ENCODE results near the gene OAT.

DNA sequence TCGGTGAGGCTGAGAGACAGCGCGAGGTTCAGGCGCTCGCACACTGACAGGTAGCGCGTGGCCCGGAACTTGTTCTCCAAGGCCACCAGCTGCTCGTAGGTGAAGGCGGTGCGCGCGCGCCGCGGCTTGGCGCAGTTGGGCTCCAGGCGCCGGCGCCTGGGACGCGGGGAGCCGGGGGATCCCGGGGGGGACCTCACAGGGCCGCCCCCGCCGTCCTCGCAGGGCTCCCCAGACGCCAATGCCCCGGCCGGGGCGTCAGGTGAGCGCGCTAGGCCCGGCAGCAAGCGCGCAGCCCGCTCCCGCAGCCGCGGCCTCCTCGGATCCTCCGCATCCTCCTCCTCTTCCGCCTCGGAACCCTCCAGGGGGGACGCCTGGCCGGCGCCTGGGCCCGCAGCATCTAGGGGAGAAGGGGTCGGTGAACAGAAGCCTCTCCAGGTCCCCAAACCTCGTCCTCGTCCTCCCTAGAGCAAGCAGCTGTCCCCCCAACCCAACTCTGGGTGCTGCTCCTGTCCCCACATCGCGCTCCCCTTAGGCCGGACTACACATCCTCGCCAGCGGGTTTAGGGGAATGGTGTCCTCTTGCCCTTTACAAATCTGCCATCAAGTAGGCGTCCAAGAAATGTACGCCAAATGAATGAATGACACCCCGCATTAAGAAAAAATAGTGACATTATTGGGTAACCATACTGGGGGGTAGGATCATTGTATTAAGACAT is 29.2 kb upstream of the OAT start:
- TF ChIP-seq, protein P1, sequence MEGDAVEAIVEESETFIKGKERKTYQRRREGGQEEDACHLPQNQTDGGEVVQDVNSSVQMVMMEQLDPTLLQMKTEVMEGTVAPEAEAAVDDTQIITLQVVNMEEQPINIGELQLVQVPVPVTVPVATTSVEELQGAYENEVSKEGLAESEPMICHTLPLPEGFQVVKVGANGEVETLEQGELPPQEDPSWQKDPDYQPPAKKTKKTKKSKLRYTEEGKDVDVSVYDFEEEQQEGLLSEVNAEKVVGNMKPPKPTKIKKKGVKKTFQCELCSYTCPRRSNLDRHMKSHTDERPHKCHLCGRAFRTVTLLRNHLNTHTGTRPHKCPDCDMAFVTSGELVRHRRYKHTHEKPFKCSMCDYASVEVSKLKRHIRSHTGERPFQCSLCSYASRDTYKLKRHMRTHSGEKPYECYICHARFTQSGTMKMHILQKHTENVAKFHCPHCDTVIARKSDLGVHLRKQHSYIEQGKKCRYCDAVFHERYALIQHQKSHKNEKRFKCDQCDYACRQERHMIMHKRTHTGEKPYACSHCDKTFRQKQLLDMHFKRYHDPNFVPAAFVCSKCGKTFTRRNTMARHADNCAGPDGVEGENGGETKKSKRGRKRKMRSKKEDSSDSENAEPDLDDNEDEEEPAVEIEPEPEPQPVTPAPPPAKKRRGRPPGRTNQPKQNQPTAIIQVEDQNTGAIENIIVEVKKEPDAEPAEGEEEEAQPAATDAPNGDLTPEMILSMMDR (IDR thresholded peaks at IDR 0.05; ENCODE audit: insufficient read depth, low read length): no peak
- TF ChIP-seq POLR2AphosphoS5 (IDR thresholded peaks at IDR 0.05; ENCODE audit: low read depth) (no peak), SPI1 (IDR thresholded peaks at IDR 0.05; ENCODE audit: borderline replicate concordance, low read depth) (no peak)
- TF ChIP-seq, protein P2, sequence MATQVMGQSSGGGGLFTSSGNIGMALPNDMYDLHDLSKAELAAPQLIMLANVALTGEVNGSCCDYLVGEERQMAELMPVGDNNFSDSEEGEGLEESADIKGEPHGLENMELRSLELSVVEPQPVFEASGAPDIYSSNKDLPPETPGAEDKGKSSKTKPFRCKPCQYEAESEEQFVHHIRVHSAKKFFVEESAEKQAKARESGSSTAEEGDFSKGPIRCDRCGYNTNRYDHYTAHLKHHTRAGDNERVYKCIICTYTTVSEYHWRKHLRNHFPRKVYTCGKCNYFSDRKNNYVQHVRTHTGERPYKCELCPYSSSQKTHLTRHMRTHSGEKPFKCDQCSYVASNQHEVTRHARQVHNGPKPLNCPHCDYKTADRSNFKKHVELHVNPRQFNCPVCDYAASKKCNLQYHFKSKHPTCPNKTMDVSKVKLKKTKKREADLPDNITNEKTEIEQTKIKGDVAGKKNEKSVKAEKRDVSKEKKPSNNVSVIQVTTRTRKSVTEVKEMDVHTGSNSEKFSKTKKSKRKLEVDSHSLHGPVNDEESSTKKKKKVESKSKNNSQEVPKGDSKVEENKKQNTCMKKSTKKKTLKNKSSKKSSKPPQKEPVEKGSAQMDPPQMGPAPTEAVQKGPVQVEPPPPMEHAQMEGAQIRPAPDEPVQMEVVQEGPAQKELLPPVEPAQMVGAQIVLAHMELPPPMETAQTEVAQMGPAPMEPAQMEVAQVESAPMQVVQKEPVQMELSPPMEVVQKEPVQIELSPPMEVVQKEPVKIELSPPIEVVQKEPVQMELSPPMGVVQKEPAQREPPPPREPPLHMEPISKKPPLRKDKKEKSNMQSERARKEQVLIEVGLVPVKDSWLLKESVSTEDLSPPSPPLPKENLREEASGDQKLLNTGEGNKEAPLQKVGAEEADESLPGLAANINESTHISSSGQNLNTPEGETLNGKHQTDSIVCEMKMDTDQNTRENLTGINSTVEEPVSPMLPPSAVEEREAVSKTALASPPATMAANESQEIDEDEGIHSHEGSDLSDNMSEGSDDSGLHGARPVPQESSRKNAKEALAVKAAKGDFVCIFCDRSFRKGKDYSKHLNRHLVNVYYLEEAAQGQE (IDR thresholded peaks at IDR 0.05; ENCODE audit: insufficient replicate concordance, low read depth): no peak
